ENCODE measurements around the gene MIER3. TPM values are rescaled to one million over a fixed set of nuclear protein-coding genes. Genes with fewer than 3 reads are reported as not detected.

Gene MIER3
- total and polyA plus RNA-seq, 8 donors: 16.6 to 39.9 (median 36.5) TPM

DNA sequence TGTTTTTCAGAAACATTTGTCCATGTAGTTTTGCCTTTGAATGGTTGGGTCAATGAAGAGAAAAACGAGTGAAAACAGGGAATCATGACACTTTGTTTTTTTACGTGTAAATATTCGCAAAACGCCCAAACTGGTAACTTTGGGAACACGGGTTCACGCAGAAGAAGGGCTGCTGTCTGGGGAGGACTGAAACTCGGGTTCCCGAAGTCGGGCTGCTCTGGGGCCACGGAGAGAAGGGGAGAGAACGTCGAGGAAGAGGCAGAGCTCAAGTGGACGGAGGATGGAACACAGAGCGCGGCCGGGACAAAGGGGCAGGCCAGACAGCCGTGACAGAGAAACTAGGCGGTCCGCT, 43.0 kb downstream of the MIER3 start:
- Histone ChIP-seq H3K9me3 (no peaks in the 10 kb centered on the region), H3K27ac (peak overlapping the region; percentile 97), H3K4me3 (peak overlapping the region; percentile 66 to 70), H3K27me3 (no peaks in the 10 kb centered on the region), H3K36me3 (no peaks in the 10 kb centered on the region), H3K4me1 (peaks cover 4 to 15% of the 10 kb centered on the region in 2 donors)
- ATAC-seq: peak; percentile 70
- no peak for TF ChIP-seq CTCF (IDR thresholded peaks at IDR 0.05)
- peak in 2 of 4 donors; percentile 79 to 93 for DNase-seq
- intact Hi-C loops (cut with DNase I): no loop called here

- Histone ChIP-seq H3K4me1 (peaks cover 0 to 5% of the 10 kb centered on the region in 2 donors), H3K4me3 (no peak overlapping the region), H3K27ac (no peak overlapping the region), H3K27me3 (no peaks in the 10 kb centered on the region), H3K9me3 (no peaks in the 10 kb centered on the region), H3K36me3 (no peaks in the 10 kb centered on the region)
- ATAC-seq (peak; percentile 87), DNase-seq (peak in 2 of 4 donors; percentile 16 to 42)
- intact Hi-C loops (cut with DNase I): no loop called here
- peak; percentile 58 to 62 for TF ChIP-seq CTCF (IDR thresholded peaks at IDR 0.05)
These were observed 50.9 kb downstream of the MIER3 start for GRCh38 chr5:56900858-56901578.

DNA sequence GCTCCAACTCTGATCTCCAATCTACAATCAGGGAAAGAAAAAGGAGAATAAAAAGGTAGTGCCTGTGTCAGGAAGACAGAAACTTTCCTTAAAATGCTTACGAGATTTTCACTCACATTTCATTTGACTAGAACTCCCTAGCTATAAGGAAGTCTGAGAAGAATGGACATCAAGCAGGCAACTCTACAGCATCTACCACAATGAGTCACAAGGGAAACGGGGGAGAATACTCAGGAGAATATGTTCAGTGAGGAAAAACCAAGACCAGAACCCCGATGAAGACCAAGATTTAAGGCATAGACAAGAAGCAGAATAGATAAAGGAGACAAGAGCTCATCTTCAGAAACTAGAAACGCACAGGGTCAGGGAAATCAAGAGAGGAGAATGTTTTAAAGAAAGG, 51.5 kb downstream of the MIER3 start:
- no peaks in the 10 kb centered on the region for H3K27me3 ChIP-seq
- no peak for TF ChIP-seq CTCF (IDR thresholded peaks at IDR 0.05)
- DNase-seq (no peak), ATAC-seq (peak; percentile 29)
- H3K27ac ChIP-seq: no peak overlapping the region
- peaks cover 0 to 5% of the 10 kb centered on the region in 2 donors for H3K4me1 ChIP-seq
- H3K4me3 ChIP-seq: no peak overlapping the region
- intact Hi-C loops (cut with DNase I): no loop called here
- H3K9me3 ChIP-seq: no peaks in the 10 kb centered on the region
- no peaks in the 10 kb centered on the region for H3K36me3 ChIP-seq

DNA sequence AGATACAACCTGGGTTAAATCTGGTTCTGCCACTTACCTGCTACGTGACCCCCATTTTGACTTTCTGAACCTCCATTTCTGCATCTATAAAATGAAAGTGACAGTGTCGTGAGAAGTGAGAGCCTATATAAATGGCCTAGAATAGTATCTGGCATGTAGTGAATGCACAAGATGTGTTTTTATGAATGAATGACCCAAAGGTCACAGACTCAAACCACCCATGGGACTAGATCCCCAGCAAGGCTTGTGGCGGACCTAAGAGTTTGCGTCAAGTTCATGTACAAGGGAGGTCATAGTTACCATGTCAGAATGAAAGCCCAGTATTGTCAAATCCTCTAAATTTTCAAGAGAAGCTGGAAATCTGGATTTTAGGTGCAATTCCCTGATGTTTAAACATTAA, 53.7 kb downstream of the MIER3 start:
- TF ChIP-seq CTCF (IDR thresholded peaks at IDR 0.05): no peak
- Histone ChIP-seq H3K27ac (no peak overlapping the region), H3K4me3 (no peak overlapping the region), H3K36me3 (peaks cover 0 to 17% of the 10 kb centered on the region in 2 donors), H3K27me3 (no peaks in the 10 kb centered on the region), H3K4me1 (peaks cover 0 to 5% of the 10 kb centered on the region in 2 donors), H3K9me3 (no peaks in the 10 kb centered on the region)
- intact Hi-C loops (cut with DNase I): no loop called here
- no peak for ATAC-seq
- DNase-seq: no peak

DNA sequence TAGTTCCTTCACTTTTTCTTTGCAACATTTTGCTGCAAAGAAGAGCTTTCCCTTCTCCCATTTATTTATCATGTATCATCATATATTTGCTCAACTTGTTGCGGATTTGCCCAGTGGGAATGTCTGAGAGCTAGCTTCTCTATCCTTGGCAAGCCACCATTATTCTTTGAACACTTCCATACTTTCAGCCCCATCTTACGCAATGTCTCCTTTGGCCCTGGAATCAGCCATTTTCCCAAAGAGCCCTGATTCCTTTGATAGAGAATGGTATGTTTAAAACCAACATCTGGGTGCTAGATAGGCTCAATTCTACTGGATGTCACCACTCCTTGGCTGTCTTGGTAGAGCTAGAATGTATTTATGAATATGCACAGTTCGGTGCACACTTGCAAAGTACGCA, 55.2 kb downstream of the MIER3 start:
- peaks cover 0 to 5% of the 10 kb centered on the region in 2 donors for H3K4me1 ChIP-seq
- no peaks in the 10 kb centered on the region for H3K9me3 ChIP-seq
- DNase-seq: no peak
- H3K36me3 ChIP-seq: peaks cover 0 to 23% of the 10 kb centered on the region in 2 donors
- H3K27me3 ChIP-seq: no peaks in the 10 kb centered on the region
- H3K4me3 ChIP-seq: no peak overlapping the region
- no peak for ATAC-seq
- no peak for TF ChIP-seq CTCF (IDR thresholded peaks at IDR 0.05)
- intact Hi-C loops (cut with DNase I): no loop called here
- no peak overlapping the region for H3K27ac ChIP-seq

Measured in left lung (tissue), 10 donors.